Motor neuron (in vitro differentiated cells): ENCODE data around the gene CDK10. TPM values are rescaled to one million over a fixed set of nuclear protein-coding genes. Genes with fewer than 3 reads are reported as not detected.

Source experiments
- ATAC-seq, 8 experiments: fragments of 200-7000 bp; cut with Tn5 transposase; replicated peaks in 6 of 8; 2 replicates each; pipeline ENCODE4 v1.8.0; 2021; ENCODE audit warnings: mild to moderate bottlenecking in 8 of 8, moderate library complexity in 8 of 8
- H3K27ac ChIP-seq, 2 donors: fragments of 250-450 bp; sonication (Bioruptor Pico); 2 replicates each; pipeline ENCODE4 v1.9.0; 2021; ENCODE audit warnings: antibody characterized with exemption in 2 of 2, mild to moderate bottlenecking in 2 of 2, moderate library complexity in 1 of 2
- H3K4me1 ChIP-seq, 2 donors: fragments of 250-450 bp; sonication (Bioruptor Pico); replicated peaks in 1 of 2; 2 replicates each; pipeline ENCODE4 v1.6.1; 2021; ENCODE audit warnings: antibody characterized with exemption in 2 of 2, mild to moderate bottlenecking in 2 of 2, moderate library complexity in 1 of 2
- H3K4me3 ChIP-seq, 5 donors: fragments of 250-450 bp; sonication (Bioruptor Pico); 2 replicates each; pipeline ENCODE4 v1.9.0; 2021; ENCODE audit warnings: antibody characterized with exemption in 5 of 5, mild to moderate bottlenecking in 5 of 5, moderate library complexity in 4 of 5
- WGBS, 10 experiments: fragments of 450-650 bp; shearing (Covaris generic); methylation state at CpG; one replicate each; pipeline ENCODE4 v1.0.0; 2022; 5-methylcytosine and 5-hydroxymethylcytosine counted together
- in situ Hi-C, 9 experiments: fragments of 400-800 bp; cut with MboI; loops; one replicate each; pipeline ENCODE4 v1.15.0; 2021; ENCODE audit warnings: low sequenced_read_pairs in 9 of 9, low pct_unique_long_range_greater_than_20kb in 2 of 9; ENCODE audit not compliant: unreplicated experiment in 9 of 9
- total RNA-seq, 8 experiments: library from RNA; unstranded; fragments of 300-600 nt; gene quantifications; 2 replicates each; pipeline versions ENCODE4 v1.2.3 to v1.2.4, GENCODE V29; 2022

CDK10 gene
- total RNA-seq, 8 experiments from 2014 or later: 18.3 to 122 (median 46.6) TPM

GRCh38 chr16:89711601-89712273, 25.2 kb downstream of the CDK10 start:
- WGBS, 10 experiments: 0% methylated on average over 2 of the region's 48 CpGs; no CpG with 5 or more reads in 9 of the 10 experiments
- H3K4me1 ChIP-seq: peaks cover 5 to 6% of the 10 kb centered on the region in 2 donors
- in situ Hi-C loops: no loop called here
- H3K4me3 ChIP-seq: peak overlapping the region; percentile 11 to 45 (median 23)
- H3K27ac ChIP-seq: peak overlapping the region in 1 of 2 donors; percentile 3
- ATAC-seq: peak; percentile 45 to 86 (median 56)

GRCh38 chr16:89712274-89712781, 25.8 kb downstream of the CDK10 start:
- WGBS, 10 experiments: 82% methylated on average over 5 of the region's 22 CpGs; no CpG with 5 or more reads in 9 of the 10 experiments
- in situ Hi-C loops: no loop called here
- peak in 6 of 8 experiments; percentile 8 to 48 (median 31) for ATAC-seq
- Histone ChIP-seq H3K4me3 (peak overlapping the region; percentile 11 to 45 (median 23)), H3K4me1 (peaks cover 5 to 6% of the 10 kb centered on the region in 2 donors), H3K27ac (peak overlapping the region in 1 of 2 donors; percentile 37)

- in situ Hi-C loops: no loop called here
- H3K27ac ChIP-seq: no peak overlapping the region
- 76 to 100% (median 85%) methylated on average over 1 to 5 of the region's 15 CpGs; no CpG with 5 or more reads in 5 of the 10 experiments for WGBS, 10 experiments
- ATAC-seq: no peak
- H3K4me3 ChIP-seq: no peak overlapping the region
- H3K4me1 ChIP-seq: peaks cover 10 to 12% of the 10 kb centered on the region in 2 donors
Measured at GRCh38 chr16:89716493-89716892, 30.0 kb downstream of the CDK10 start.

GRCh38 chr16:89716916-89717687, 30.6 kb downstream of the CDK10 start:
- in situ Hi-C loops: no loop called here
- Histone ChIP-seq H3K27ac (no peak overlapping the region), H3K4me1 (peaks cover 9 to 12% of the 10 kb centered on the region in 2 donors), H3K4me3 (no peak overlapping the region)
- no peak for ATAC-seq
- WGBS, 10 experiments: no CpG with 5 or more reads among the region's 29 CpGs

- H3K4me3 ChIP-seq: no peak overlapping the region
- peaks cover 12% of the 10 kb centered on the region in 2 donors for H3K4me1 ChIP-seq
- in situ Hi-C loops: no loop called here
- no peak for ATAC-seq
- 60 to 100% (median 100%) methylated on average over 1 to 5 of the region's 24 CpGs; no CpG with 5 or more reads in 5 of the 10 experiments for WGBS, 10 experiments
- H3K27ac ChIP-seq: no peak overlapping the region
Measured at GRCh38 chr16:89717688-89718505, 31.4 kb downstream of the CDK10 start.

GRCh38 chr16:89720551-89720812, 34.0 kb downstream of the CDK10 start:
- WGBS, 10 experiments: no CpG with 5 or more reads among the region's 29 CpGs
- in situ Hi-C loops: no loop called here
- peak; percentile 2 to 63 (median 46) for ATAC-seq
- Histone ChIP-seq H3K4me1 (peaks cover 14 to 25% of the 10 kb centered on the region in 2 donors), H3K4me3 (peak overlapping the region; percentile 80 to 100 (median 96)), H3K27ac (peak overlapping the region; percentile 97 to 99)

- in situ Hi-C loops: no loop called here
- Histone ChIP-seq H3K4me1 (peaks cover 14 to 25% of the 10 kb centered on the region in 2 donors), H3K27ac (peak within 1 kb of the TSS; percentile 97 to 99), H3K4me3 (peak within 1 kb of the TSS; percentile 80 to 100 (median 96))
- peak; percentile 50 to 83 (median 76) for ATAC-seq
- 0% methylated on average over 4 of the region's 103 CpGs; no CpG with 5 or more reads in 9 of the 10 experiments for WGBS, 10 experiments
Measured at GRCh38 chr16:89720813-89721545, 34.5 kb downstream of the CDK10 start, which contains the start of the genes VPS9D1 and ZNF276. Gene VPS9D1 (minus strand): TSS chr16:89720898. CDS start chr16:89720861, 37 bp downstream. Gene ZNF276 (plus strand): TSS chr16:89721537. CDS start chr16:89721641, 104 bp downstream.

GRCh38 chr16:89721546-89722391, 35.3 kb downstream of the CDK10 start:
- H3K27ac ChIP-seq: peak overlapping the region; percentile 97 to 99
- ATAC-seq: peak; percentile 11 to 39 (median 28)
- in situ Hi-C loops: no loop called here

GRCh38 chr16:89722392-89723278, 36.1 kb downstream of the CDK10 start:
- in situ Hi-C loops: no loop called here
- Histone ChIP-seq H3K27ac (peak overlapping the region in 1 of 2 donors; percentile 99), H3K4me1 (peaks cover 14 to 33% of the 10 kb centered on the region in 2 donors), H3K4me3 (peak overlapping the region; percentile 80 to 100 (median 96))
- WGBS, 10 experiments: 5 to 92% (median 37%) methylated on average over 1 to 15 of the region's 56 CpGs; no CpG with 5 or more reads in 2 of the 10 experiments
- peak in 2 of 8 experiments; percentile 13 to 29 for ATAC-seq

More at GRCh38 chr16:89721546-89722391, 35.3 kb downstream of the CDK10 start:
- 0% methylated on average over 1 to 9 of the region's 112 CpGs; no CpG with 5 or more reads in 7 of the 10 experiments for WGBS, 10 experiments
- peak overlapping the region; percentile 80 to 100 (median 96) for H3K4me3 ChIP-seq
- H3K4me1 ChIP-seq: peaks cover 14 to 25% of the 10 kb centered on the region in 2 donors

GRCh38 chr16:89723279-89724250, 37.1 kb downstream of the CDK10 start:
- ATAC-seq: peak in 4 of 8 experiments; percentile 3 to 12 (median 6)
- no peak overlapping the region for H3K4me3 ChIP-seq
- WGBS, 10 experiments: 56 to 100% (median 75%) methylated on average over 1 to 5 of the region's 30 CpGs; no CpG with 5 or more reads in 4 of the 10 experiments
- H3K4me1 ChIP-seq: peaks cover 14 to 36% of the 10 kb centered on the region in 2 donors
- H3K27ac ChIP-seq: peak overlapping the region in 1 of 2 donors; percentile 64
- in situ Hi-C loops: no loop called here
